ENCODE data around the gene PRSS23.

- TF ChIP-seq CTCF (IDR thresholded peaks at IDR 0.05; ENCODE audit: low read depth, low read length, poor library complexity, severe bottlenecking) = no peak
- TF ChIP-seq EZH2phosphoT487 (IDR thresholded peaks at IDR 0.05; ENCODE audit: borderline replicate concordance, low read length) = no peak
Observed at GRCh38 chr11:86769219-86769618, 31.1 kb upstream of the PRSS23 start.
